ENCODE results near the gene DNAH14.
"Not testable (repeated sequence)": the region's sequence is repeated elsewhere in the genome, so short reads cannot be mapped to it uniquely, and the experiment has no call there.

DNAH14 gene

GRCh38 chr1:225004396-225004795 is 74.9 kb downstream of the DNAH14 start:
- no peak for DNase-seq

GRCh38 chr1:225006352-225006751 is 76.9 kb downstream of the DNAH14 start:
- DNase-seq: not testable (repeated sequence)

- not testable (repeated sequence) for DNase-seq
Measured at GRCh38 chr1:225008050-225008449, 78.6 kb downstream of the DNAH14 start.

GRCh38 chr1:225021037-225021436 is 91.6 kb downstream of the DNAH14 start:
- DNase-seq: no peak

GRCh38 chr1:225026701-225027100 is 97.2 kb downstream of the DNAH14 start:
- no peak for DNase-seq

- not testable (repeated sequence) for DNase-seq
Measured at GRCh38 chr1:225036441-225036840, 107.0 kb downstream of the DNAH14 start.

GRCh38 chr1:225042263-225042662 is 112.8 kb downstream of the DNAH14 start:
- DNase-seq: no peak

- no peak for DNase-seq
Measured at GRCh38 chr1:225044258-225044657, 114.8 kb downstream of the DNAH14 start.

GRCh38 chr1:225049594-225049993 is 120.1 kb downstream of the DNAH14 start:
- DNase-seq: no peak

- no peak for DNase-seq
Measured at GRCh38 chr1:225063722-225064121, 134.2 kb downstream of the DNAH14 start.

GRCh38 chr1:225070972-225071371 is 141.5 kb downstream of the DNAH14 start:
- DNase-seq: no peak

- no peak for DNase-seq
Measured at GRCh38 chr1:225097175-225097574, 167.7 kb downstream of the DNAH14 start.

- no peak for DNase-seq
Measured at GRCh38 chr1:225111000-225111399, 181.5 kb downstream of the DNAH14 start.

- DNase-seq: no peak
Measured at GRCh38 chr1:225113265-225113664, 183.8 kb downstream of the DNAH14 start.

GRCh38 chr1:225114354-225114990 is 185.0 kb downstream of the DNAH14 start:
- no peak for DNase-seq

GRCh38 chr1:225119307-225119706 is 189.8 kb downstream of the DNAH14 start:
- DNase-seq: no peak

- no peak for DNase-seq
Measured at GRCh38 chr1:225121095-225121494, 191.6 kb downstream of the DNAH14 start.

GRCh38 chr1:225131869-225132268 is 202.4 kb downstream of the DNAH14 start:
- no peak for DNase-seq

- no peak for DNase-seq
Measured at GRCh38 chr1:225137976-225138375, 208.5 kb downstream of the DNAH14 start.

- DNase-seq: no peak
Measured at GRCh38 chr1:225143001-225143400, 213.5 kb downstream of the DNAH14 start.

GRCh38 chr1:225146478-225146877 is 217.0 kb downstream of the DNAH14 start:
- no peak for DNase-seq

- DNase-seq: not testable (repeated sequence)
Measured at GRCh38 chr1:225147791-225148190, 218.3 kb downstream of the DNAH14 start.

- no peak for DNase-seq
Measured at GRCh38 chr1:225152061-225152460, 222.6 kb downstream of the DNAH14 start.

- no peak for DNase-seq
Measured at GRCh38 chr1:225155555-225155954, 226.1 kb downstream of the DNAH14 start.

GRCh38 chr1:225156254-225156653 is 226.8 kb downstream of the DNAH14 start:
- no peak for DNase-seq
